Kidney (tissue), 14 donors: Measurements from ENCODE around the gene OR6A2. TPM values are rescaled to one million over a fixed set of nuclear protein-coding genes. Genes with fewer than 3 reads are reported as not detected.

ENCODE experiments used
- DNase-seq, 5 donors: peaks; one replicate each; pipeline ENCODE4 v3.0.0-alpha.2; 2013 to 2020
- FAIRE-seq: peaks from 2 replicates; lab custom pipeline; 2012; peaks lifted over from hg19 to GRCh38; lab: Jason Lieb, UNC
- H3K27ac ChIP-seq, 2 donors: one replicate each; pipeline ENCODE4 v1.7.0; 2013; ENCODE audit warnings: low read depth in 2 of 2, low read length in 2 of 2, inconsistent platforms in 1 of 2
- H3K27me3 ChIP-seq: one replicate; pipeline ENCODE4 v1.7.1; 2013; ENCODE audit warnings: low read length, inconsistent platforms; ENCODE audit not compliant: control insufficient read depth, insufficient read depth
- H3K36me3 ChIP-seq, 3 donors: one replicate each; pipeline versions ENCODE4 v1.7.0 to v1.7.1; 2013; ENCODE audit warnings: low read length in 3 of 3, control low read depth in 1 of 3, inconsistent platforms in 1 of 3; ENCODE audit not compliant: insufficient read depth in 3 of 3, control insufficient read depth in 2 of 3
- H3K4me1 ChIP-seq, 3 donors: one replicate each; pipeline versions ENCODE4 v1.7.0 to v1.7.1; 2013; ENCODE audit warnings: low read length in 3 of 3, inconsistent platforms in 1 of 3, low read depth in 1 of 3; ENCODE audit not compliant: control insufficient read depth in 2 of 3, insufficient read depth in 2 of 3
- H3K4me3 ChIP-seq, 3 donors: one replicate each; pipeline versions ENCODE4 v1.7.0 to v1.8.1; 2013; ENCODE audit warnings: low read length in 3 of 3, control low read depth in 1 of 3, inconsistent platforms in 1 of 3
- H3K9ac ChIP-seq, 3 donors: one replicate each; pipeline versions ENCODE4 v1.7.0 to v1.7.1; 2013; ENCODE audit warnings: low read length in 3 of 3, control low read depth in 1 of 3, inconsistent platforms in 1 of 3
- H3K9me3 ChIP-seq, 3 donors: one replicate each; pipeline versions ENCODE4 v1.7.0 to v1.7.1; 2013; ENCODE audit warnings: low read length in 3 of 3, control low read depth in 1 of 3, inconsistent platforms in 1 of 3; ENCODE audit not compliant: control insufficient read depth in 2 of 3, insufficient read depth in 1 of 3
- intact Hi-C: fragments of 100-400 bp; cut with DNase I; formaldehyde crosslinking; loops from one replicate; pipeline ENCODE4 v1.11.1; 2022
- polyA plus RNA-seq: library from polyadenylated mRNA; stranded (reverse); fragments of 350-450 nt; fragmentation: Illumina TruSeq; extraction: RNeasy Lipid Tissue Mini Kit (QIAGEN cat#74804); gene quantifications from one replicate; pipeline ENCODE4 v1.2.3, GENCODE V29; 2014; ENCODE audit warnings: low read depth, low replicate concordance; ENCODE audit not compliant: insufficient read depth
- total RNA-seq: library from RNA; stranded (reverse); fragmentation: NEBNext Ultra II Directional; extraction: Animal tissue kit (Norgen Biotek cat#: 25700); gene quantifications from one replicate; pipeline ENCODE4 v1.2.1, GENCODE V29; 2021
- TF ChIP-seq, protein P1 (sequence below): IDR thresholded peaks from 3 replicates; pipeline ENCODE4 v1.5.1; 2012; ENCODE audit warnings: mild to moderate bottlenecking, moderate library complexity, borderline replicate concordance; ENCODE audit not compliant: insufficient read depth; ENCODE audit errors: extremely low read depth
- donor health status: control.
- donor health status: control.
- donor health status: control.
- donor health status: control.
- donor health status: control.
- donor health status: DM: yes; HTN: yes; CAD: no.
- donor health status: Normal renal cell carcinoma (clear cell type).

OR6A2 gene
- total and polyA plus RNA-seq, 2 donors from 2014 or later = 0.25 TPM; not detected in 1

DNA sequence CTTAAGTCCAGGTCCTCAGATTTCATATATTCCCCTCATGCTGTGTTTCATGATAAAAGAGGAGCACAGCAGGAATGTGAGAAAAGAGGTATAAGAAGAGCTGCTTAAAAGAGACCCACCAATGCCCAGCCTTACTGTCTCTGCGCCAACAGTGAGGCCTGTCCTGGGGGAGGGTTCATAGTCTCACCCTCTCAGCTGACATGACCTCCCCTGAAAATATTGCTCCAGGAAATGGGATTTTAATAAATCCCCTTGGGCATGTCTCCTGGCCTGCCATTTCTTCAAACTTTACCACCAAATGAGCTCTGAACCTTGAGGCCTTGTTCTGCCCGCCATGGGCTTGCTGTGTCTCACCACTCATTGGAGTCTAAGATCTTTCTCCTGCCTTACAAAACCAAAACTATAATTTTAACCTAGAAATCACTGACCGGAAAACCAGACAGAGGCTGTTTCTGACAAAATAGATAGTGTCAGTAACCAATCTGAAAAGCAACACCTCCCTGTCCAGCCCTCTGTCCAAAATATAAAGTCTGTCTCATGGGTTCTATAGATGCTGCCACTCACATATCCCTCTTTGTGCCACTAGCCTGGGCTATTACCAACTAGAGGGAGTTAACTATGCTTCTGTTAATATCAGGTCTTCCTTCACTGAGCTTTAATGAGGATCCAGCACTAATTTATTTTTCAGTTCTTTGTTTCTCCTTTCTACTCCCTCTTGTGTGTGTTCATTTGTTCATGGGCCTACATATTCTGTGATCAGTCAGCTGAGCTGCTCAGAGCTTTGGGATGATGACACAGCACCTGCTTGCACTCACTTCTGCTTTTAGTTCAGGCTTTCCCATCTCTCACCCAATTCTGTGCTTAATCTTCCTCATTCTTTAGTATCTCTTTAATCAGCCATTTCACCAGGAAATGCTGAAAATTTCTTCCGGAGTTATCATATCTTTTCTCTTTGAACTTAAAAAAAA is 27.3 kb downstream of the OR6A2 start, which contains the start of gene OR2AG2:
TSS of gene OR2AG2 (minus strand) at position 51 of the 968 bp plus-strand sequence. CDS start 3,019 bp downstream, outside the sequence.
- H3K4me1 ChIP-seq = no peaks in the 10 kb centered on the region
- peak in 2 of 5 donors; percentile 8 to 26 for DNase-seq
- H3K4me3 ChIP-seq = no peak within 1 kb of the TSS
- no peak for FAIRE-seq
- TF ChIP-seq, protein P1, sequence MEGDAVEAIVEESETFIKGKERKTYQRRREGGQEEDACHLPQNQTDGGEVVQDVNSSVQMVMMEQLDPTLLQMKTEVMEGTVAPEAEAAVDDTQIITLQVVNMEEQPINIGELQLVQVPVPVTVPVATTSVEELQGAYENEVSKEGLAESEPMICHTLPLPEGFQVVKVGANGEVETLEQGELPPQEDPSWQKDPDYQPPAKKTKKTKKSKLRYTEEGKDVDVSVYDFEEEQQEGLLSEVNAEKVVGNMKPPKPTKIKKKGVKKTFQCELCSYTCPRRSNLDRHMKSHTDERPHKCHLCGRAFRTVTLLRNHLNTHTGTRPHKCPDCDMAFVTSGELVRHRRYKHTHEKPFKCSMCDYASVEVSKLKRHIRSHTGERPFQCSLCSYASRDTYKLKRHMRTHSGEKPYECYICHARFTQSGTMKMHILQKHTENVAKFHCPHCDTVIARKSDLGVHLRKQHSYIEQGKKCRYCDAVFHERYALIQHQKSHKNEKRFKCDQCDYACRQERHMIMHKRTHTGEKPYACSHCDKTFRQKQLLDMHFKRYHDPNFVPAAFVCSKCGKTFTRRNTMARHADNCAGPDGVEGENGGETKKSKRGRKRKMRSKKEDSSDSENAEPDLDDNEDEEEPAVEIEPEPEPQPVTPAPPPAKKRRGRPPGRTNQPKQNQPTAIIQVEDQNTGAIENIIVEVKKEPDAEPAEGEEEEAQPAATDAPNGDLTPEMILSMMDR = no peak
- intact Hi-C loops = no loop called here
- no peaks in the 10 kb centered on the region for H3K36me3 ChIP-seq
- no peaks in the 10 kb centered on the region for H3K9me3 ChIP-seq
- no peak within 1 kb of the TSS for H3K9ac ChIP-seq
- no peaks in the 10 kb centered on the region for H3K27me3 ChIP-seq
- H3K27ac ChIP-seq = no peak within 1 kb of the TSS

DNA sequence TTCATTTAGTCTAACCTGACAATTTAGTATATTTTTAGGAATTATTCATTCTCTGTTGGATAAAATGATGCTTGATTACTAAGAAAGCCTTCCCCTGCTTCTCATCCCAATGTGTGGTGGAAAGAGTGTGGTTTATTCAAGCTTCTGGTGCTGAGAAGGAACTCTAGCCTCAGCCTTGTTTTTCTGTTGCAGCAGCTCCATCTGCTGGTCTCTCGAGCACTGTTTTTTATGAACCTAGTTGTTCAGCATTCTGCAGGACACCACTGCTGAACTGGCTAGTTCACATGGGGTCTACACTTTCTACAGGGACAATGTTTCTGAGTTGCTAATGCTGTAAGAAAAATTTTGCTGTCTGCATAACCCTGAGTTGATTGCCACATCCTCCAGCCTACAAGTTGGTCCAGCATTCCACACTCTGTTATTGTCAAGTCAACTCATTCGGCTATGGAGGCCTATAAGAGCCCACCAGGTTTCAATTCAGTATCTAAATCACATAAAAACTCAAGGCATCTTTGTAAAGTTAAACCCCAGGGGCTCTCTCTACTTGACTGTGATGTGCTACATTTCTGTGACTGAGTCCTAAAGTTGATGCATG is 42.0 kb downstream of the OR6A2 start:
- FAIRE-seq (peak; percentile 58), DNase-seq (peak in 4 of 5 donors; percentile 44 to 78 (median 61))
- TF ChIP-seq, protein P1 = peak; percentile 79
- Histone ChIP-seq H3K36me3 (no peaks in the 10 kb centered on the region), H3K4me1 (no peaks in the 10 kb centered on the region), H3K4me3 (no peak overlapping the region), H3K27ac (no peak overlapping the region), H3K27me3 (no peaks in the 10 kb centered on the region), H3K9me3 (no peaks in the 10 kb centered on the region), H3K9ac (no peak overlapping the region)
- intact Hi-C loops = no loop called here

DNA sequence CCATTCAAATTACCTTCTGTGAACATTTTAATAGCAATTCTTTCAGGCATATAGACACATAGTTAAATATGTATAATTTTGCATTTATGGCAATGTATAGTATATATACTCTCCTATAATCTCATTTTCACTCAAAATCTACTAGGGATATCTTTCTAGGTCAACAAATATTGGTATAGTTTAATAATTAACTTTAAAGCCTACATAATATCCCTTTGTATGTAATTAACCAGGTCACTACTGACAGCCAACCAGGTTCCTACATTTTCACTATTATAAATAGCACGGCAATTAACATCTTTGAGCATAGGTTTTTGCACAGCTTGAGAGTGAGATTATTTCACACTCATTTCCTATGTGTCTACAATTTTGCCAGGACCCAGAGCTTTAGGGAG is 43.5 kb downstream of the OR6A2 start:
- DNase-seq (no peak), FAIRE-seq (no peak)
- Histone ChIP-seq H3K4me1 (no peaks in the 10 kb centered on the region), H3K27me3 (no peaks in the 10 kb centered on the region), H3K9me3 (no peaks in the 10 kb centered on the region), H3K9ac (no peak overlapping the region), H3K27ac (no peak overlapping the region), H3K36me3 (no peaks in the 10 kb centered on the region), H3K4me3 (no peak overlapping the region)
- intact Hi-C loops = no loop called here
- TF ChIP-seq, protein P1 = no peak
